ENCODE results near the gene F13A1.

DNA sequence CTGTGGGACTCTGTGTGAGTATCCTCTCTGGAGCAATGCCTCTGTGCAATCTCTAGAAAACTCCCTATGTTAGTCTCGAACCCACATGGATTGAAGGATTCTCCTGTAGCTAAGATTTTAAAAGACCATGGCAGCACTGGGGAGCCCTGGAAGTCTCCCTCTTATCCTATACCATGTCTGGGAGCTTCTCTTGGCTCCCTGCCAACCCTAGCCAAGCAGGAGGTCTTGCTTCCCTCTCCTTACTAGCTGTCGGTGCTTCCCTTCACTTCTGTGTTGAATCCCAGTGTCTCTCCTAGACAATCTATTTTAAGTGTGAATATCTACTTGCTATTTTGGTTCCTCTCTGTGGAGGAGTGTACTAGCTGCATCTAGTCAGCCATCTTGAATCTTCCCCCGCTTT is 195.0 kb downstream of the F13A1 start:
- TF ChIP-seq GATA2 (IDR thresholded peaks at IDR 0.05; ENCODE audit: low read depth, low read length): no peak
- TF ChIP-seq GATA3 (IDR thresholded peaks at IDR 0.05; ENCODE audit: low read depth, low read length): no peak

Data from SH-SY5Y (cell line).